Testis (tissue), 3 donors: ENCODE results near the gene KRTAP10-5. TPM values are rescaled to one million over a fixed set of nuclear protein-coding genes. Genes with fewer than 3 reads are reported as not detected.

Source experiments
- DNase-seq: peaks from one replicate; pipeline ENCODE4 v3.0.0-alpha.2; 2019
- H3K27ac ChIP-seq, 2 donors: fragments of 200-600 bp; sonication (generic); one replicate each; pipeline ENCODE4 v1.5.1; 2019
- H3K27me3 ChIP-seq: fragments of 200-600 bp; sonication (generic); one replicate; pipeline ENCODE4 v1.5.1; 2019
- H3K36me3 ChIP-seq: fragments of 200-600 bp; sonication (generic); one replicate; pipeline ENCODE4 v1.5.1; 2017; ENCODE audit warnings: low read depth; ENCODE audit errors: missing control alignments
- H3K4me1 ChIP-seq: fragments of 200-600 bp; sonication (generic); one replicate; pipeline ENCODE4 v1.5.1; 2019
- H3K4me3 ChIP-seq, 2 donors: fragments of 200-600 bp; sonication (generic); one replicate each; pipeline ENCODE4 v1.5.1; 2017 to 2019
- H3K9me3 ChIP-seq: fragments of 200-600 bp; sonication (generic); one replicate; pipeline ENCODE4 v1.5.1; 2017
- POLR2A ChIP-seq: fragments of 450-650 bp; IDR thresholded peaks from one replicate; pipeline ENCODE4 v1.6.1; 2017; ENCODE audit warnings: antibody characterized with exemption, mild to moderate bottlenecking, moderate library complexity
- WGBS, 2 donors: methylation state at CpG; one replicate each; pipeline ENCODE4 v1.1.5; 2018; 5-methylcytosine and 5-hydroxymethylcytosine counted together
- intact Hi-C: fragments of 100-400 bp; cut with DNase I; formaldehyde crosslinking; loops from one replicate; pipeline ENCODE4 v1.15.1; 2023; ENCODE audit warnings: low total_unique reads
- polyA plus RNA-seq: library from polyadenylated mRNA; stranded (reverse); fragments of 350-450 nt; fragmentation: Illumina TruSeq; extraction: RNeasy Lipid Tissue Mini Kit (QIAGEN cat#74804); gene quantifications from one replicate; pipeline ENCODE4 v1.2.3, GENCODE V29; 2014; ENCODE audit warnings: low read depth, low replicate concordance; ENCODE audit not compliant: insufficient read depth
- total RNA-seq, 2 donors: library from RNA; depleted of rRNA; stranded (reverse); fragments of >200 nt; gene quantifications; one replicate each; pipeline ENCODE4 v1.2.3, GENCODE V29; 2016
- TF ChIP-seq, protein P1 (sequence below), 3 experiments: fragments of 450-650 bp in 2 of 3; fragments of 200-600 bp in 1 of 3; sonication (generic) in 1 of 3; IDR thresholded peaks; one replicate each; pipeline ENCODE4 v1.5.1; 2016 to 2019; ENCODE audit warnings: antibody characterized with exemption in 3 of 3, mild to moderate bottlenecking in 2 of 3, moderate library complexity in 1 of 3

KRTAP10-5 gene
- total and polyA plus RNA-seq, 3 donors from 2014 or later, result not detected

DNA sequence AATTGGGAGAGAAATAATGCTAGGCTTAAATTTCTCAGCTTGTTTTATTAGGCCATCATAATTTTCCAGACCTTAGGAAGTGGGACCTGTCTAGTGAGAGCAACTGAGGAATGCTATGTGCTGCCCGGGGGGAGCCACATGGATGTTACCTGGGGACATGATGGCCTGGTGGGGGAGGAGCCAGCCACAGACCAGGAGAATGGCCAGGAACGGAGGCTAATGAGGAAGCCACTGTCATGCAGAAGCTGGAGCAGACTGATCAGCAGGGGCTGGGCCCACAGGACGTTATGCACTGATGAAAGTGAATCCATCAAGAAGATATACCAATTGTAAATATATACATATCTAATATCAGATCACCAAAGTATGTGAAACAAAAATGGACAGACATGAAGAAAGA, 35.8 kb downstream of the KRTAP10-5 start:
- Histone ChIP-seq H3K27ac (no peak overlapping the region), H3K9me3 (no peaks in the 10 kb centered on the region), H3K4me3 (no peak overlapping the region), H3K4me1 (no peaks in the 10 kb centered on the region), H3K27me3 (no peaks in the 10 kb centered on the region), H3K36me3 (no peaks in the 10 kb centered on the region)
- TF ChIP-seq POLR2A, result no peak
- TF ChIP-seq, protein P1, sequence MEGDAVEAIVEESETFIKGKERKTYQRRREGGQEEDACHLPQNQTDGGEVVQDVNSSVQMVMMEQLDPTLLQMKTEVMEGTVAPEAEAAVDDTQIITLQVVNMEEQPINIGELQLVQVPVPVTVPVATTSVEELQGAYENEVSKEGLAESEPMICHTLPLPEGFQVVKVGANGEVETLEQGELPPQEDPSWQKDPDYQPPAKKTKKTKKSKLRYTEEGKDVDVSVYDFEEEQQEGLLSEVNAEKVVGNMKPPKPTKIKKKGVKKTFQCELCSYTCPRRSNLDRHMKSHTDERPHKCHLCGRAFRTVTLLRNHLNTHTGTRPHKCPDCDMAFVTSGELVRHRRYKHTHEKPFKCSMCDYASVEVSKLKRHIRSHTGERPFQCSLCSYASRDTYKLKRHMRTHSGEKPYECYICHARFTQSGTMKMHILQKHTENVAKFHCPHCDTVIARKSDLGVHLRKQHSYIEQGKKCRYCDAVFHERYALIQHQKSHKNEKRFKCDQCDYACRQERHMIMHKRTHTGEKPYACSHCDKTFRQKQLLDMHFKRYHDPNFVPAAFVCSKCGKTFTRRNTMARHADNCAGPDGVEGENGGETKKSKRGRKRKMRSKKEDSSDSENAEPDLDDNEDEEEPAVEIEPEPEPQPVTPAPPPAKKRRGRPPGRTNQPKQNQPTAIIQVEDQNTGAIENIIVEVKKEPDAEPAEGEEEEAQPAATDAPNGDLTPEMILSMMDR (IDR thresholded peaks at IDR 0.05), result no peak
- DNase-seq, result no peak
- intact Hi-C loops, result no loop called here
- 74 to 82% methylated on average over 3 of the region's 3 CpGs for WGBS, 2 donors

DNA sequence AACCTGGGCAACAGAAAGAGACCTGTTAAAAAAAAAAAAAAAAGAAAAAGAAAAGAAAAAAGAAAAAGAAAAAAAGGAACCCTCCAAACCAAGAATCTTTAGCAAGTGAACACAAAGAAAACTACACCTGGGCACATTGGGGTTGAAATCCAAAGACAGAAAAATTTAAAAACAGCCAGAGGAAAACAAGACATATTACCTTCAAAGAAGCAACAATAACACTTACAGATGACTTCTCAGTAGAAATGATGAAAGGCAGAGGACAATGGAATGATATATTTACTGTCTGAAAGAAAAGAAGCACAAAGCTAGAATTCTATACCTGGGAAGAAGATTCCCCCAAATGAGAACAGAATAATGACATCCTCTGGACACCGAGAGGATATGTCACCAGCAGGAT, 37.7 kb downstream of the KRTAP10-5 start:
- TF ChIP-seq POLR2A, result no peak
- TF ChIP-seq, protein P1 (IDR thresholded peaks at IDR 0.05), result no peak
- Histone ChIP-seq H3K4me3 (no peak overlapping the region), H3K27me3 (no peaks in the 10 kb centered on the region), H3K9me3 (no peaks in the 10 kb centered on the region), H3K4me1 (no peaks in the 10 kb centered on the region), H3K36me3 (no peaks in the 10 kb centered on the region), H3K27ac (no peak overlapping the region)
- no peak for DNase-seq
- 81 to 87% methylated on average over 1 of the region's 1 CpG for WGBS, 2 donors
- intact Hi-C loops, result no loop called here

- no peak overlapping the region for H3K4me3 ChIP-seq
- H3K4me1 ChIP-seq, result no peaks in the 10 kb centered on the region
- WGBS, 2 donors, result 80 to 86% methylated on average over 10 to 11 of the region's 11 CpGs
- H3K27ac ChIP-seq, result no peak overlapping the region
- TF ChIP-seq POLR2A, result no peak
- TF ChIP-seq, protein P1 (IDR thresholded peaks at IDR 0.05), result no peak
- no peaks in the 10 kb centered on the region for H3K9me3 ChIP-seq
- no peaks in the 10 kb centered on the region for H3K36me3 ChIP-seq
- intact Hi-C loops, result no loop called here
- H3K27me3 ChIP-seq, result no peaks in the 10 kb centered on the region
- no peak for DNase-seq
Measured at GRCh38 chr21:44540741-44541288, 39.6 kb downstream of the KRTAP10-5 start.

- intact Hi-C loops, result no loop called here
- 51 to 73% methylated on average over 12 to 21 of the region's 21 CpGs for whole genome bisulfite sequencing, 2 donors
- Histone ChIP-seq H3K9me3 (no peaks in the 10 kb centered on the region), H3K27ac (no peak within 1 kb of the TSS), H3K27me3 (no peaks in the 10 kb centered on the region), H3K4me3 (no peak within 1 kb of the TSS), H3K4me1 (no peaks in the 10 kb centered on the region), H3K36me3 (no peaks in the 10 kb centered on the region)
- no peak for DNase-seq
- TF ChIP-seq POLR2A, result no peak
- TF ChIP-seq, protein P1 (IDR thresholded peaks at IDR 0.05), result no peak
Measured at GRCh38 chr21:44539991-44540666, 40.3 kb downstream of the KRTAP10-5 start, which contains the start of gene KRTAP10-1. KRTAP10-1 (minus strand) TSS chr21:44540195; CDS start chr21:44540150, 45 bp downstream.

DNA sequence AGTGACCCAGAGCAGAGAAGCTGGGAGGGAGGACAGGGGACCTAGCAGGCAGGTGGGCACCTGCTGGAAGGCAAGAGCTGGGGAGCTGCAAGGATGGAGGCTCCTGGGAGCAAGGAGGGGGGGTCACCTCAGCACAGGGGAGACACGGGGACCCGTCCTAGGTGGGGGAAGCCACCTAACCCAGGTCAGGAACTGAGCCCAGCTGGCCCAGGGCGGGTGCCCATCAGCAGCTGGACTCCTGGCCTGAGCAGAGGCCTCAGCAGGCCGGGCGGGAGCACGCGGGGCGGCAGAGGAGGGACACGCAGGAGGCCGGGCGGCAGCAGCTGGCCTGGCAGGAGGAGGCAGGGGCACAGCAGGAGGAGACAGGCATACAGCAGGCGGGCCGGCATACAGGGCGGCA, 41.4 kb downstream of the KRTAP10-5 start:
- intact Hi-C loops, result no loop called here
- Histone ChIP-seq H3K36me3 (no peaks in the 10 kb centered on the region), H3K27me3 (no peaks in the 10 kb centered on the region), H3K27ac (no peak overlapping the region), H3K4me3 (no peak overlapping the region), H3K9me3 (no peaks in the 10 kb centered on the region), H3K4me1 (no peaks in the 10 kb centered on the region)
- DNase-seq, result no peak
- WGBS, 2 donors, result 72 to 82% methylated on average over 14 of the region's 14 CpGs
- TF ChIP-seq, protein P1 (IDR thresholded peaks at IDR 0.05), result no peak
- no peak for TF ChIP-seq POLR2A
